Measurements from ENCODE around the gene ROR2. TPM values are rescaled to one million over a fixed set of nuclear protein-coding genes. Genes with fewer than 3 reads are reported as not detected.
A peak's percentile ranks its signal among the peaks of the same experiment; 100 is the strongest.

Gene ROR2
- polyA plus RNA-seq, 3 donors: not detected

DNA sequence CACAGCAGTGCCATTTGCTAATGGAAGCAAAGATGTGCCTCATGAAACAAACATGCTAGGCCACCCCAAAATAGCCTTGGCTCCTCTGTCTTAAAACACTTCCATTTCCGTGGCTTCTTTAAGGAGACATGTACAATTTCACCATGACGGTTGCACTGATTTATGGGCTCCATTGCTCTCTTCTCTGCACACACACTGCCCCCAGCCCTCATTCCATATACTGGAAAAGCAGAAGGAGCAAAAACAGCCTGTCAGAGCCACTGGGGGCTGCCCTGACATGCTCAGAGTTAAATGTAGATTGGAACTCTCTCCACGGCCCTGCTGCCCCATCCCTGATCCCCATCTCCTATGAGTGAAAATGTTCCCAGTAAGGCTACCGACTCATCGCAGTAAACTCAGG is 114.8 kb downstream of the ROR2 start:
- Mint-ChIP-seq H3K4me1 (peaks cover 13% of the 10 kb centered on the region), H3K9me3 (no peaks in the 10 kb centered on the region), H3K27me3 (ENCODE audit: low read depth in 3 of 3) (peaks cover 0 to 6% (median 5%) of the 10 kb centered on the region in 3 donors), H3K36me3 (no peaks in the 10 kb centered on the region), H3K27ac (peak overlapping the region in 1 of 7 donors; percentile 15), H3K4me3 (no peak overlapping the region)
- H3K4me3 ChIP-seq (replicated peaks in 1 of 3; ENCODE audit: low read depth in 2 of 3, low read length in 3 of 3): no peak overlapping the region
- H3K4me1 ChIP-seq (ENCODE audit: control insufficient read depth in 1 of 2, insufficient read depth in 2 of 2, low read length in 2 of 2): no peaks in the 10 kb centered on the region
- H3K4me2 ChIP-seq (replicated peaks; ENCODE audit: extremely low read depth, low read length, poor library complexity, severe bottlenecking): no peak overlapping the region
- intact Hi-C loops (cut with micrococcal nuclease): no loop called here
- no peaks in the 10 kb centered on the region for H3K9me3 ChIP-seq (replicated peaks in 1 of 2; ENCODE audit: control insufficient read depth in 1 of 2, insufficient read depth in 1 of 2, low read length in 2 of 2)
- H3K27ac ChIP-seq (ENCODE audit: low read depth in 1 of 2, low read length in 2 of 2): no peak overlapping the region
- WGBS (ENCODE audit: insufficient coverage): 84% methylated on average over 2 of the region's 5 CpGs
- H2AFZ ChIP-seq (ENCODE audit: insufficient read depth, low read depth, low read length, poor library complexity, severe bottlenecking): no peak overlapping the region
- no peaks in the 10 kb centered on the region for H3K27me3 ChIP-seq (ENCODE audit: control insufficient read depth in 2 of 2, insufficient read depth in 2 of 2, low read length in 2 of 2)
- H4K20me1 ChIP-seq (ENCODE audit: insufficient read depth, low read length): no peaks in the 10 kb centered on the region
- TF ChIP-seq CTCF (IDR thresholded peaks at IDR 0.05): no peak
- no peaks in the 10 kb centered on the region for H3K79me2 ChIP-seq (ENCODE audit: insufficient read depth, low read length)
- H3K36me3 ChIP-seq (replicated peaks in 1 of 2; ENCODE audit: control insufficient read depth in 1 of 2, insufficient read depth in 2 of 2, low read length in 2 of 2): no peaks in the 10 kb centered on the region
- H3K9ac ChIP-seq (ENCODE audit: insufficient read depth, low read length, poor library complexity, severe bottlenecking): no peak overlapping the region
- no peak for DNase-seq

DNA sequence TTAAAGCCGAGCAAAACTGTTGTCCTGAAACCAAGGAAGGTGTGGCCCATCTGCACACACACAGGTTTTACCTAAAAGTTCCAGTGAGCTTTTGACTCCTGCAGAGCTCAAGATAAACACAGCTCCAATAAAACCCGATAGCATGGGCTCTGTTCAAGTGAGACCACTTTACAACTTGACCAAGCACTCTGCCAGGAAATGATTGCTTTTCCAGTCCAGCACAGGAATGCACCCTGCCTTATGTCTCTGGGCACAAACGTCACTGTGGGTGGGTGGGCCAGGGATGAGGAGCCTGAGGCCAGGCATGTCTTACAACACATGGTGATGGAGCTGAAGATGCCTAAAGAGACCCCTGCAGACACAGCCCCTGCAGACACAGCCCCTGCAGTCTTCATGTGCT is 115.3 kb downstream of the ROR2 start:
- H3K4me2 ChIP-seq (replicated peaks; ENCODE audit: extremely low read depth, low read length, poor library complexity, severe bottlenecking): no peak overlapping the region
- no peaks in the 10 kb centered on the region for H3K9me3 ChIP-seq (replicated peaks in 1 of 2; ENCODE audit: control insufficient read depth in 1 of 2, insufficient read depth in 1 of 2, low read length in 2 of 2)
- peaks cover 0 to 6% (median 5%) of the 10 kb centered on the region in 3 donors for H3K27me3 Mint-ChIP-seq (ENCODE audit: low read depth in 3 of 3)
- no peaks in the 10 kb centered on the region for H3K79me2 ChIP-seq (ENCODE audit: insufficient read depth, low read length)
- H4K20me1 ChIP-seq (ENCODE audit: insufficient read depth, low read length): no peaks in the 10 kb centered on the region
- H2AFZ ChIP-seq (ENCODE audit: insufficient read depth, low read depth, low read length, poor library complexity, severe bottlenecking): no peak overlapping the region
- no peak overlapping the region for H3K9ac ChIP-seq (ENCODE audit: insufficient read depth, low read length, poor library complexity, severe bottlenecking)
- H3K27ac ChIP-seq (ENCODE audit: low read depth in 1 of 2, low read length in 2 of 2): no peak overlapping the region
- no peaks in the 10 kb centered on the region for H3K9me3 Mint-ChIP-seq
- H3K36me3 ChIP-seq (replicated peaks in 1 of 2; ENCODE audit: control insufficient read depth in 1 of 2, insufficient read depth in 2 of 2, low read length in 2 of 2): no peaks in the 10 kb centered on the region
- H3K27me3 ChIP-seq (ENCODE audit: control insufficient read depth in 2 of 2, insufficient read depth in 2 of 2, low read length in 2 of 2): no peaks in the 10 kb centered on the region
- 100% methylated on average over 1 of the region's 3 CpGs for WGBS (ENCODE audit: insufficient coverage)
- no peak overlapping the region for H3K4me3 Mint-ChIP-seq
- no peak overlapping the region for H3K4me3 ChIP-seq (replicated peaks in 1 of 3; ENCODE audit: low read depth in 2 of 3, low read length in 3 of 3)
- H3K4me1 ChIP-seq (ENCODE audit: control insufficient read depth in 1 of 2, insufficient read depth in 2 of 2, low read length in 2 of 2): no peaks in the 10 kb centered on the region
- intact Hi-C loops (cut with micrococcal nuclease): no loop called here
- H3K36me3 Mint-ChIP-seq: no peaks in the 10 kb centered on the region
- TF ChIP-seq CTCF (IDR thresholded peaks at IDR 0.05): no peak
- DNase-seq: no peak
- peaks cover 9% of the 10 kb centered on the region for H3K4me1 Mint-ChIP-seq
- H3K27ac Mint-ChIP-seq: no peak overlapping the region
